Colonic mucosa (tissue), 4 donors: Measurements from ENCODE around the gene CDK5R2. TPM values are rescaled to one million over a fixed set of nuclear protein-coding genes. Genes with fewer than 3 reads are reported as not detected.

Experiments
- DNase-seq: peaks from one replicate; pipeline ENCODE4 v3.0.0-alpha.2; 2020
- H3K27ac ChIP-seq: fragments of 200-600 bp; one replicate; pipeline ENCODE4 v1.8.0; 2021
- H3K27me3 ChIP-seq: fragments of 200-600 bp; one replicate; pipeline ENCODE4 v1.8.0; 2021
- H3K36me3 ChIP-seq: fragments of 200-600 bp; one replicate; pipeline ENCODE4 v1.8.0; 2021
- H3K4me1 ChIP-seq: fragments of 200-600 bp; one replicate; pipeline ENCODE4 v1.8.0; 2021; ENCODE audit warnings: mild to moderate bottlenecking
- H3K4me3 ChIP-seq: fragments of 200-600 bp; one replicate; pipeline ENCODE4 v1.8.0; 2021
- H3K9ac ChIP-seq, 2 donors: one replicate each; pipeline ENCODE4 v1.7.0; 2013; ENCODE audit warnings: control low read depth in 2 of 2, low read depth in 2 of 2, low read length in 2 of 2
- H3K9me3 ChIP-seq: fragments of 200-600 bp; one replicate; pipeline ENCODE4 v1.8.0; 2021
- CTCF ChIP-seq: fragments of 200-600 bp; IDR thresholded peaks from one replicate; pipeline ENCODE4 v1.8.0; 2022; ENCODE audit warnings: antibody characterized with exemption, mild to moderate bottlenecking
- intact Hi-C: fragments of 100-400 bp; cut with DNase I; formaldehyde crosslinking; loops from one replicate; pipeline ENCODE4 v1.14.1; 2022
- total RNA-seq, 2 donors: library from RNA; stranded (reverse); fragmentation: NEBNext Ultra II Directional in 1 of 2; extraction: Animal tissue kit (Norgen Biotek cat#: 25700) in 1 of 2; gene quantifications; one replicate each; pipeline ENCODE4 v1.2.1, GENCODE V29; 2021
- donor health status: healthy.
- donor health status: DM: no; HTN: no; CAD: no.
- donor health status: DM: no; HTN: no; CAD: no.

The CDK5R2 gene
- total RNA-seq: under 1 TPM; 0.30 to 0.56 TPM

- no peaks in the 10 kb centered on the region for H3K9me3 ChIP-seq
- TF ChIP-seq CTCF: no peak
- no peaks in the 10 kb centered on the region for H3K4me1 ChIP-seq
- H3K9ac ChIP-seq: peak within 1 kb of the TSS in 1 of 2 donors; percentile 2
- H3K27me3 ChIP-seq: peaks cover 58% of the 10 kb centered on the region
- H3K27ac ChIP-seq: no peak within 1 kb of the TSS
- H3K36me3 ChIP-seq: no peaks in the 10 kb centered on the region
- DNase-seq: peak; percentile 88
- peak within 1 kb of the TSS; percentile 37 for H3K4me3 ChIP-seq
- intact Hi-C loops: no loop called here
Observed at GRCh38 chr2:218959141-218959731, at the start of gene CDK5R2. TSS of gene CDK5R2 (plus strand) at chr2:218959666. CDS start at chr2:218959821, 155 bp downstream.

DNA sequence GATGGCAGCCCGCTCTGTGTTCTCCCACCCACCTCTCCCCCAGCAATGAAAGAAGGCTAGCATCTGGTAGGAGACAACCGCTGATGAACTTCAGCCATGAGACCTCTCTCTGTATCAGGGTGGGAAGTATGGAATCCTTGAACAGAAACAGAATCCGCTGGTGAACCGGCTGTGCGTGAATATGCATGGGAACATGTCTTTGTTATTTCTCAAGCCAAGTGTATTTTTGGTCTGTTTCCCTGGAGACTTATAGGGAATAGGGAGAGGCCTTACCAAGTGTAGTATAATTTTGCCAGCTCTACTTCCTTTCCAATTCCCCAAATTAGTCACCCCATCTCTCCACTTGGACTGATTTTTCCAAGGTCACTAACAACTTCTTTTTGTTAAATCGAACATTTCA lies 48.7 kb upstream of the CDK5R2 start:
- Histone ChIP-seq H3K27me3 (no peaks in the 10 kb centered on the region), H3K4me3 (no peak overlapping the region), H3K9me3 (no peaks in the 10 kb centered on the region), H3K36me3 (no peaks in the 10 kb centered on the region), H3K27ac (no peak overlapping the region), H3K9ac (no peak overlapping the region), H3K4me1 (no peaks in the 10 kb centered on the region)
- no peak for TF ChIP-seq CTCF
- intact Hi-C loops: no loop called here
- no peak for DNase-seq

GRCh38 chr2:218920504-218920903 lies 39.0 kb upstream of the CDK5R2 start:
- Histone ChIP-seq H3K9ac (no peak overlapping the region), H3K9me3 (no peaks in the 10 kb centered on the region), H3K4me3 (no peak overlapping the region), H3K27ac (no peak overlapping the region), H3K36me3 (no peaks in the 10 kb centered on the region), H3K27me3 (no peaks in the 10 kb centered on the region), H3K4me1 (no peaks in the 10 kb centered on the region)
- no peak for DNase-seq
- intact Hi-C loops: no loop called here
- TF ChIP-seq CTCF: no peak

DNA sequence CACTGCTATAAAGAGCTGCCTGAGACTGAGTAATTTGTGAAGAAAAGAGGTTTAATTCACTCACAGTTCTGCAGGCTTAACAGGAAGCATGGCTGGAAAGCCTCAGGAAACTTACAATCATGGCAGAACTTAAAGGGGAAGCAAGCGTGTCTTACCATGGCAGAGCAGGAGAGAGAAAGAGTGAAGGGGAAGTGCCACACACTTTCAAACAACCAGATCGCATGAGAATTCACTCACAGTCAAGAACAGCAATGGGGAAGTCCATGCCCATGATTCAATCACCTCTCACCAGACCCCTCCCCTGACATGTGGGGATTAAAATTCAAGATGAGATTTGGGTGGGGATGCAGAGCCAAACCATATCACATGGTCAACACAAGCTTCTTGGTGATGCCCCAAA lies 34.7 kb upstream of the CDK5R2 start:
- H3K4me1 ChIP-seq: no peaks in the 10 kb centered on the region
- H3K27ac ChIP-seq: no peak overlapping the region
- H3K9ac ChIP-seq: no peak overlapping the region
- no peak overlapping the region for H3K4me3 ChIP-seq
- H3K27me3 ChIP-seq: no peaks in the 10 kb centered on the region
- intact Hi-C loops: no loop called here
- no peak for DNase-seq
- TF ChIP-seq CTCF: no peak
- no peaks in the 10 kb centered on the region for H3K36me3 ChIP-seq
- no peaks in the 10 kb centered on the region for H3K9me3 ChIP-seq

DNA sequence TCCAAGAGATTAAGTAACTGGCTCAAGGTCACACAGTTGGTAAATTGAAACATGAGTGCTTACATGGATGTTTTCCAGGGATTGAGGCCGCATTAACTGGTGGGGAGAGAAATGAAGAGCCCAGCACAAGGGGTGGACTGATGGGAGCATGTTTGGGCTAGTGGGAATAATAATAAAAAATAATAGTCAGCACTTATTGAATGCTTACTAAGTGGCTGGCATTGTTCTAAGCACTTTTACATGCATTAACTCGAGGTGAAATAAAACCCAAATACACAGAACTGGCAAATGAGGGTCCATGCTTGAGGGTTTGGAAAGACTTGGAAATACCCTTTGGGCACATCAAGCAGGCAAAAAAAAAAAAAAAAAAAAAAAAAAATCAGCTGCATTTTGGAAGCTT lies 34.0 kb upstream of the CDK5R2 start:
- H3K9me3 ChIP-seq: no peaks in the 10 kb centered on the region
- no peak overlapping the region for H3K4me3 ChIP-seq
- intact Hi-C loops: no loop called here
- H3K27ac ChIP-seq: no peak overlapping the region
- no peaks in the 10 kb centered on the region for H3K36me3 ChIP-seq
- no peaks in the 10 kb centered on the region for H3K4me1 ChIP-seq
- no peak for DNase-seq
- no peak overlapping the region for H3K9ac ChIP-seq
- TF ChIP-seq CTCF: no peak
- H3K27me3 ChIP-seq: no peaks in the 10 kb centered on the region
